LNCAP (cell line): Measurements from ENCODE around the gene TNRC6C.

ENCODE experiments used
- CTCF ChIP-seq: fragments of 450-650 bp; IDR thresholded peaks from 2 replicates; pipeline ENCODE4 v1.5.1; 2017; ENCODE audit warnings: mild to moderate bottlenecking

Gene TNRC6C

DNA sequence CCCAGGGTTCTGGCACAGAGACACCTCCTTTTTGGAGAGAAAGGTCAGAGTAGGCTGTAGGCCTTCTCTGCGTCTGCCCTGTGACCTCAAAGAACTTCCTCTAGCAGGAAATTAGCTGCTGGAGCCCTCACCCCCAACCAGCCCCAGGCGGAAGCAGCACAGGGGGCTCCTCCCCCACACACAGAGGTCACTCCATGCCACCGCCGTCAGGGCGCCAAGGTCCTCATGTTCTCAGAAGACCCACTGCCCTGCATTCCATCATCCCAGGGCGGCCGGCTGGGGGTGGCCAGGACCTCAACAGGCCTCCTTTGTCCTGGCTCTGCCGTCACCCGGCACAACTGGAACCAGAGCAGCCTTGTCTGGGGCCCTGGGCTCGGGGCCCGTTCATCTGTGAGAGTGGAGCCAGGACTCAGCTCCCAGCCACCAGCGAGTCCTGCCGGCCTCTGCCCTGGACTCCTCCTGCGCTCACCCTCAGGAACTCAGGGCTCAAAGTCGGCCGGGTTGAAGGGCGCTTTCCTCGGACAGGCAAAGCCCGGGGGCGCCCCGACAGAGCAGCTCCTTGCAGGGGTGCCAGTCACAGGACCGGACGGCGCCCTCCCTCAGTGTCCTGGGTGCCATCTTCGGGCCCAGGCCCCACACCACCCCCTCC lies 168.9 kb downstream of the TNRC6C start:
- no peak for TF ChIP-seq CTCF

DNA sequence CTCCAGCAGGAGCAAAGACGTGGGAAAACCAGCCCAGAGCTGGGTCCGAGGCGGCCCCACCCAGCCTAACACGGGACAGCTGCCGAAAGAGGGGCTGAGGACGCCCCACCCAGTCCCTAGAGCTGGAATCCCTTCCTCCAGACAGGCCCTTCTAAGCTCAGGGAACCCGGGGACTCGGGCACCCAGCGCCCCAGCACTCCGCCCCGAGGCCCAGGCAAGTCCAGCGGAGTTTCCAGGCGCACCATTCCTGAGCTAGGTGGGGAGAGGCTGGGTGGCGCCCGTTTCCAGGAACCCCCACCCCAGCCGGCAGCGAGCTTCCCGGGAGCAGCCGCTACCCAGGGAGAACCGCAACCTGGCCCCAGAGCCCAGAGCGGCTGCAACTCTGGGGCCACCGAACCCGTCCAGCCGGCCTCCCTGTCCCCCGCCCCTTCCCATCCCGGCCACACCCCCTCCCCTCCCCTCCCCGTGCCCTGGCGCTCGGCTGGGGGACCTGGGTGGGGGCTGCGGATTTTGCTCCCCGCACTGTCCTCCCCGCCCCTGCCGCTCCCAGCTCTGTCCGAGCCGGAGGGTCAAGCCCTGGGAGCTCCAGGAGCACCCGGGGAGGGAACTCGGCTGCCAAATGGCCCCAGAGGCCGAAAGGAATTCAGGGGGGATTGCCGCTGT lies 169.5 kb downstream of the TNRC6C start:
- TF ChIP-seq CTCF, result no peak

DNA sequence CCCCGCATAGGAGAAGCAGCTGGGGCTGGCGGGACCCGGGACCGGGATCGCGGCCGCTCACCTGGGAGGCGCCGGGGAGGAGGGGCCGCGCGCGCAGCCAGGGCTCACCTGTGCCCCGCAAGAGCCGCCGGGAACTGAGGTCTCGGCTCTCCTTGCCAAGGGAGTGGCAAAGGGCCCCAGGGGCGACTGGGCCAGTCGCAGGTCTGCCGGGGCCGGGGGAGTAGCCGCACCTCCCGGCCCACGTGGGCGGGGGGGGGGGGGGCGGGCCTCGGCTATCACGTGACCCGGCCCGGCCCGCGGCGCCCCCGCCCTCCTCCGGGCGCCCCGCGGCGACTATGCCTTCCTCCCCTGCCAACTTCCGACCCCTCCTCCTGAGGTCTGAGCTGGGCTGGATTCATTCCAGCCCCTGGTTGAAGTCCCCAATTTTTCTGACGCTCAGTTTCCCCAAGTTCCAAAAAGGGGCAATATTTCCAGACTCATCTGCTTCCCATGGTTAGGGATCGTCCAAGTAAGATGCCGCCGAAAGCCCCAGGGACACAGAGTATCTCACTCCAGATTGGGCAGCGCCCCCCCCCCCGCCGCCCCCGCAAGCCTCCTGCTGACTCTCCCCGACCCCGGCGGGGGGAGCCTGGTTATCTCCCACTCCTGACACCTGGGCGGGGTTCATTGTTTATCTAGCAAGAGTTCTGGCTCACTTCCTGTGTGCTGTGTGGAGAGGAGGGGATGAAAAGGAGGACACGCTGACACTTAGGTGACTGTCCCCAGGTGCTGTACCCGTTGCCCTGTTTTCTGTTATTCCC lies 170.2 kb downstream of the TNRC6C start, which contains the start of gene TMC6:
Gene TMC6 (minus strand): TSS at position 205 of the 800 bp plus-strand sequence. CDS start 1,923 bp downstream, outside the sequence.
- TF ChIP-seq CTCF, result no peak

DNA sequence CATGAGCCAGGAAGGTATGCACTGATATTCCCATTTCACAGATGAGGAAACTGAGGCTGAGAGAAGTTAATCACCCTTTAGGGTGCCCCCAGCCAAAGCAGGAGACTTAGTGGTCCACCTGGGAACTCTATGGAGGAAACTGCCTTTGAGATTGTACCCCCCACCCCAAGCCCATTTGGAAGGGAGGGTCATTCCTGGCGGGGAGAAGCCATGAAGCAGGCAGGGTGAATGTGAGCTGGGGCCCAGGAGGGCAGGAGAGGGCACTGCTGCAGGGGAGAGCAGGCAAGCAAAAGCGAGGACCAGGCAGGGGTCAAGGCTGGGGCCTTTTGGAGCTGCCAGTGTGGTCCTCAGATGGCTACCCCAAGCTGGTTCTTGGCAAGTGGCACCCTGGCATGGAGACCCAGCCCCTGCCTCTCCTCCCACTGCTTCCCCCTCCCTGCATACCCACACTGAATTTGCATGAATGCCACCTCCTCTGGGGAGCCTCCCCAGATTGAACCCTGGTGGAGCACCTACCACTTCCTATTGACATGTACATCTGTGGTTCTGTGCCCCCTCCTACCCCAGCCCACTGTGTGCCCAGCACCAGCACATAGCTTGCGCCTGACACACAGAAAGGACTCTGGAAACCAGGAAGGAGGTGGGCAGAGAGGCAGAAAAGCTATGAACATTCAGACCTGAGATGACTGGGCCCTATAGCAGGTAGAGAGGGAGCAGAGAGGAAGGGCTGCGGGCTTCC lies 171.0 kb downstream of the TNRC6C start:
- no peak for TF ChIP-seq CTCF

DNA sequence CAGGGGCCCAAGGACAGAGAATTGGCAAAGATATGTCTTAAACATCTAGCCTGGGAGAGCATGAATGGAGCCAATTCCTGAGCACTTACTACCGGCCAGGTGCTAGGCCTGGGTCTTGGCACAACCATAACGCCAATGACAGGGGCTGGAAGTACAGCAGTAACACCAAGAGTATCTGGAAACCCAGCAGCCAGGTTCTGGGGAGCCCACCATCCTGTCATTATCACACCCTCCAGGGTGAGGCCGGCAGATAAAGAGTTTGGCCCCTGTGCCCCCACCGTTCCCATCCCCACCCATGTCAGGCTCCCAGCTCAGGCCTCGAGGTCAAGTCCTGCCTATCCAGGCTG lies 171.6 kb downstream of the TNRC6C start:
- TF ChIP-seq CTCF, result no peak

DNA sequence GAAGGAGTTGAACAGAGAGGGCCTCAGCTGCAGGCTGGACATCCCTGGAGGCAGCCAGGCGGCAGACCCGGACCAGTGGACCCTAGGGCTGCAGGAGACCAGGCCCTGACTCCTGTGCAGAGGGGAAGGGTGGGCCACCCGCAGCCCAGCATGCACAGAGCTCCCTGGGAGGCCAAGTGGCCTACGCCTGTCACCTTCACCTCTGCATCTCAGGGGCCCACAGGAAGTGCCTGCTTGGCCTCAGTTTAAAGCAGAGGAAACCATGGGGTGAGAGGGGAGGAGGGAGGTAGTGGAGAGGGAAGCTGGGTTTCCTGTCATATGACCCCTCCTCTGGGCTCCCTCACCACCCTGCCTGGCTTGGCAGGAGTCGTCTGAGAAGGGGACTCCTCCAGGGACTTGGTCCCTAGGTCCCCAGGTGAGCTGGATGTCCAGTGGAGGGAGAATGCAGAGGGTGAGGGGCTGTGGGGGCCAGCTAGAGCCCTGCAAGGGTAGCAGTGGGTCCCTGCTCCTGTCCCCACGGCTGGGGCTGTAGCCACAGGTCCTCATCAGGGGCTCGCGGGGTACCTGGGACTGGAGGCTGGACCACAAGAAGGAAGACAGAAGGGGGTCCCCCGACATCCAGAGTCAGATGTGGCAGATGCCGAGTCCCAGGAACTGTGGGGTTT lies 172.1 kb downstream of the TNRC6C start, which contains the start of gene TMC8:
Gene TMC8 (plus strand): TSS at position 335 of the 665 bp plus-strand sequence. CDS start 818 bp downstream, outside the sequence.
- no peak for TF ChIP-seq CTCF
